ENCODE results near the gene ZBED2. TPM values are rescaled to one million over a fixed set of nuclear protein-coding genes. Genes with fewer than 3 reads are reported as not detected.

Gene ZBED2
- total RNA-seq, 1 experiment from 2014 or later = 0.07 TPM

- TF ChIP-seq PRRX2 (CRISPR knock-in tag; IDR thresholded peaks at IDR 0.05) (no peak), ZNF232 (CRISPR knock-in tag; IDR thresholded peaks at IDR 0.05) (no peak), FOXP1 (CRISPR knock-in tag; IDR thresholded peaks at IDR 0.05; ENCODE audit: borderline replicate concordance) (no peak), NFE2L1 (CRISPR knock-in tag; IDR thresholded peaks at IDR 0.05) (no peak)
Observed at GRCh38 chr3:111588527-111588926, 6.6 kb downstream of the ZBED2 start (continued).

- TF ChIP-seq ERG (CRISPR knock-in tag; IDR thresholded peaks at IDR 0.05) (no peak), TEAD4 (CRISPR knock-in tag; IDR thresholded peaks at IDR 0.05) (no peak), RORB (CRISPR knock-in tag; IDR thresholded peaks at IDR 0.05) (no peak)
- ChIA-PET CTCF (no interaction called here), POLR2A (interaction anchor here (0.6 kb wide), 1 partner anchor 146 kb away, joined by 4 read pairs; no protein-coding TSS in a partner anchor)
Observed at GRCh38 chr3:111585217-111585616, 9.9 kb downstream of the ZBED2 start.

GRCh38 chr3:111584744-111585143, 10.4 kb downstream of the ZBED2 start:
- Mint-ChIP-seq H3K4me3 (no peak overlapping the region), H3K27me3 (ENCODE audit: low read depth) (no peaks in the 10 kb centered on the region; the same call in 1 of the 2 replicates), H3K27ac (no peak overlapping the region), H3K36me3 (peaks cover 24% of the 10 kb centered on the region), H3K9me3 (peaks cover 49% of the 10 kb centered on the region), H3K4me1 (no peaks in the 10 kb centered on the region)
- ChIA-PET CTCF (no interaction called here), POLR2A (interaction anchor here (0.6 kb wide), 1 partner anchor 146 kb away, joined by 4 read pairs; no protein-coding TSS in a partner anchor)
- no peak for ATAC-seq
- no peak for DNase-seq (ENCODE audit: low spot score)
- TF ChIP-seq SMAD4 (CRISPR knock-in tag; IDR thresholded peaks at IDR 0.05) (no peak), TP53 (CRISPR knock-in tag; IDR thresholded peaks at IDR 0.05) (no peak), ZNF138 (CRISPR knock-in tag; conservative IDR thresholded peaks at IDR 0.05) (no peak), FOXK1 (CRISPR knock-in tag; IDR thresholded peaks at IDR 0.05) (no peak), ZSCAN18 (CRISPR knock-in tag; IDR thresholded peaks at IDR 0.05) (no peak), ZBTB43 (CRISPR knock-in tag; IDR thresholded peaks at IDR 0.05) (no peak), E2F4 (CRISPR knock-in tag; IDR thresholded peaks at IDR 0.05; ENCODE audit: borderline replicate concordance, low read depth) (no peak)

More at GRCh38 chr3:111585217-111585616, 9.9 kb downstream of the ZBED2 start:
- Mint-ChIP-seq H3K9me3 (peaks cover 49% of the 10 kb centered on the region), H3K27me3 (ENCODE audit: low read depth) (no peaks in the 10 kb centered on the region; the same call in 1 of the 2 replicates), H3K4me3 (no peak overlapping the region), H3K27ac (no peak overlapping the region), H3K4me1 (0 out of 2 replicates have a peak, but pooled peaks cover 2% of the 10 kb centered on the region), H3K36me3 (peaks cover 24% of the 10 kb centered on the region)
- no peak for ATAC-seq
- DNase-seq (ENCODE audit: low spot score) = no peak

GRCh38 chr3:111582120-111582474, 13.0 kb downstream of the ZBED2 start:
- POLR2A ChIA-PET = no interaction called here
- ATAC-seq (no peak), DNase-seq (ENCODE audit: low spot score) (no peak)
- peaks cover 37% of the 10 kb centered on the region for H3K9me3 Mint-ChIP-seq
- no peaks in the 10 kb centered on the region; the same call in 1 of the 2 replicates for H3K27me3 Mint-ChIP-seq (ENCODE audit: low read depth)
- no peak overlapping the region for H3K4me3 Mint-ChIP-seq
- no peaks in the 10 kb centered on the region for H3K4me1 Mint-ChIP-seq
- H3K36me3 Mint-ChIP-seq = peaks cover 24% of the 10 kb centered on the region
- CTCF ChIA-PET = no interaction called here
- H3K27ac Mint-ChIP-seq = no peak overlapping the region
- TF ChIP-seq RORB (CRISPR knock-in tag; IDR thresholded peaks at IDR 0.05) (no peak), TEAD4 (CRISPR knock-in tag; IDR thresholded peaks at IDR 0.05) (no peak), EMX1 (CRISPR knock-in tag; IDR thresholded peaks at IDR 0.05) (no peak), TCF7 (CRISPR knock-in tag; IDR thresholded peaks at IDR 0.05; ENCODE audit: low read depth) (no peak), MYBL2 (CRISPR knock-in tag; IDR thresholded peaks at IDR 0.05) (no peak), AR (CRISPR knock-in tag; IDR thresholded peaks at IDR 0.05) (no peak), NR2C2 (CRISPR knock-in tag; IDR thresholded peaks at IDR 0.05) (no peak), JUN (CRISPR knock-in tag; IDR thresholded peaks at IDR 0.05) (no peak), NFE2L1 (CRISPR knock-in tag; IDR thresholded peaks at IDR 0.05) (no peak), ZNF396 (CRISPR knock-in tag; IDR thresholded peaks at IDR 0.05; ENCODE audit: borderline replicate concordance) (no peak), CBFB (CRISPR knock-in tag; IDR thresholded peaks at IDR 0.05; ENCODE audit: low read depth) (no peak), CDX4 (CRISPR knock-in tag; IDR thresholded peaks at IDR 0.05; ENCODE audit: borderline replicate concordance) (no peak)

Measured in WTC11 (cell line).